ENCODE results near the gene REPS1.
"Not testable (repeated sequence)": the region's sequence is repeated elsewhere in the genome, so short reads cannot be mapped to it uniquely, and the experiment has no call there.

The REPS1 gene

DNA sequence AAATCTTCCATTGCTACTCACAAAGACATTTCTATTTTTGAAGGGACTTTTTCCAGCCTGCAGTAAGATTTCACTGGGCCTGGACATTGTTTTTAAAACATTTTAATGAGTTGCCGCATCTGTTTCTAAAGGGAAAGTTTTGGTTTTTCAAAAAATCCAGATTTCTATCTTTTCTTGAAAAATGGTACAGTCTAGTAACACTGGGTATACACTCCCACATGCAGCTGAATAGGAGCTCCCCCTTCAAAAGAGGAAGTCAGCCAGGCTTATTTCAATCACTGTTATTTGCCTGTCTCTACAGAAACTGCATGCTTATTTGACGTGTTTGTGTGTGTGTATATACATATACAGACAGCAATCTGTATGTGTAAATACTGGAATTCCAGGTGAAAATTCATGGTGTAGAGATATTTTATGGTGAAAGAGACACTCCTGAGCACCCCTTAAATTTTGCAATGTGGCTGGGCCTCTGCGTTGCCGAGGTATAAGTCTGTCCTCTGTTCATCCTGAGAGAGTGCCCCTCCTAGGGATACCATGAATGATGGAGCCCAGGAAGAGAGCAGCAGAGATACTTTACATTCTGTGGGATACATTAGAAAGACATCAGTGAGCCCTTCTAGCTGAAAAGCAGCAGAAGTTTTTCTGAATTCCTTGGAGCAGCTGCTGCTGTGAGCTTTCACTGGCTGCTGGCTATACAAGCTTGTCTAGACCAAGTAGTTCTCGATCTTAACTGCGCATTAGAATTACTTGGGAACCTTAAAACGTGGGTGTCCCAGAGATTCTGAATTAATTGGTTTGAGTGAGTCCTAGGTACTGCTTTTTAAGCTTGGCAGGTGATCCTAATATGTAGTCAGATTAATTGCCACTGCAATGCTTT lies 28.5 kb upstream of the REPS1 start:
- H3K9ac ChIP-seq (ENCODE audit: low read depth, low read length) = no peak overlapping the region

DNA sequence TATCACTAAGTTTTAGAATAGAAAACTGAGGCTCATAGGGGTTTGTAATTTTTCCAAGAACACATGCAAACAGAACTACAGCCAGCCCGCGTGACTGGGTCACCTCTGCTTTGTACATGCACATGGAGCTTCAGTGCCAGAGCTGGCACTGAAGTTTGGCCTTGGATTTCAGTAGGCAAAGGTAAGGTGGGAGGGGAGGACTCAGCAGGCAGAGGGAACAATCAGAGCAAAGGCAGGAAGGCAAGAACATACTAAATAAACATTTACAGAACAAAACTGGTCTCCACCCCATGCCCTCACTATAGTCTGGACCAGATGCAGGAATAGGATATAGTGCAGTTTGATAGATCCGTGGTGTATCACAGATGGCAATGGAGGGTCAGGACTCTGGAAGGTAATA lies 26.9 kb upstream of the REPS1 start:
- 0 out of 2 replicates have a peak, but pooled peaks cover 12% of the 10 kb centered on the region for H3K4me1 ChIP-seq (ENCODE audit: insufficient read depth, low read length)
- H3K36me3 ChIP-seq (ENCODE audit: insufficient read depth, low read length) = no peaks in the 10 kb centered on the region
- H3K9ac ChIP-seq (ENCODE audit: low read depth, low read length) = no peak overlapping the region
- no peaks in the 10 kb centered on the region for H3K9me3 ChIP-seq (ENCODE audit: control insufficient read depth, insufficient read depth, low read length)

More for the DNA sequence above, 28.5 kb upstream of the REPS1 start:
- Histone ChIP-seq H3K9me3 (ENCODE audit: control insufficient read depth, insufficient read depth, low read length) (no peaks in the 10 kb centered on the region), H3K36me3 (ENCODE audit: insufficient read depth, low read length) (no peaks in the 10 kb centered on the region), H3K4me1 (ENCODE audit: insufficient read depth, low read length) (0 out of 2 replicates have a peak, but pooled peaks cover 12% of the 10 kb centered on the region)

DNA sequence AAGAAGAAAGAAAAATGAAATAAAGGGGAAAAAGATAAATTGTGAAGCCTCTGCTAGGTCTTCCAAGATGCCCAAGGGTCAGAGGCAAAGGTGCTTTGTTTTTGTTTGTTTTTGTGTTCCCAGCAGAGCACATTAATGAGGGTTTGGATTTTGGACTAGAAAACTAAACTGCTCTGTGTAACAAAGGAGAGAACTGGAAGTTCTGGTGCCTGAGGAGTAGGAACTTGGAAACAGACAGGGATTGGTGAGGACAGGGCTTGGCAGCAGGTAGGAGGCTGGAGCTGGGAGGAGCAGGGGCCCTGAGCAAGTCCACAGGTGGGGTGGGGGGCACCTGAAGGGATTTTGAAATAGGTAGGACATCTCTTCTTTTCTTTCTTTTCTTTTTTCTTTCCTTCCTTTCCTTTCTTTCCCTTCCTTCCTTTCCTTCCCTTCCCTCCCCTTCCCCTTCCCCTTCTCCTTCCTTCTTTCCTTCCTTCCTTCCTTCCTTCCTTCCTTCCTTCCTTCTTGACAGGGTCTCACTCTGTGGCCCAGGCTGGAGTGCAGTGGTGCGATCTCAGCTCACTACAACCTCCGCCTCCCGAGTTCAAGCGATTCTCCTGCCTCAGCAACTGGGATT lies 25.2 kb upstream of the REPS1 start:
- Histone ChIP-seq H3K36me3 (ENCODE audit: insufficient read depth, low read length) (no peaks in the 10 kb centered on the region), H3K4me1 (ENCODE audit: insufficient read depth, low read length) (0 out of 2 replicates have a peak, but pooled peaks cover 12% of the 10 kb centered on the region), H3K9ac (ENCODE audit: low read depth, low read length) (no peak overlapping the region), H3K9me3 (ENCODE audit: control insufficient read depth, insufficient read depth, low read length) (no peaks in the 10 kb centered on the region)

DNA sequence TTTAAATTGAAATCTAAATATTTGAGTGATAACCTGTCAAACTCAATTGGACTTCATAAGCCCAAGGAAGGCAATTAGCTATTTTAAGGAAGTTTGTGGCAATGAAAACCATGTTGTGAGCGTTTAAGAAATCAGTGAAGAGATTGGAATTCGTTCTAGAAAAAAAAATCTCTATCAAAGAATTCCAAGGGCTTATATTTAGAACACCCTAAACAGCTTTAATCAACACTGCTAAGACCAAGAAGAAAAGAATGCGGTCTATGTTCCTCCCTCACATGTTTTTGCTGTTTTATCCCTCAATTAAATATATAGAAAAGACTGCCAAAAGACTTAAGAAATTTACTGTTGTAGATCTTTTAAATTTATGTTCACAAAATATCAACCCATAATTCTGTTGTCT lies 23.9 kb upstream of the REPS1 start:
- no peaks in the 10 kb centered on the region for H3K9me3 ChIP-seq (ENCODE audit: control insufficient read depth, insufficient read depth, low read length)

DNA sequence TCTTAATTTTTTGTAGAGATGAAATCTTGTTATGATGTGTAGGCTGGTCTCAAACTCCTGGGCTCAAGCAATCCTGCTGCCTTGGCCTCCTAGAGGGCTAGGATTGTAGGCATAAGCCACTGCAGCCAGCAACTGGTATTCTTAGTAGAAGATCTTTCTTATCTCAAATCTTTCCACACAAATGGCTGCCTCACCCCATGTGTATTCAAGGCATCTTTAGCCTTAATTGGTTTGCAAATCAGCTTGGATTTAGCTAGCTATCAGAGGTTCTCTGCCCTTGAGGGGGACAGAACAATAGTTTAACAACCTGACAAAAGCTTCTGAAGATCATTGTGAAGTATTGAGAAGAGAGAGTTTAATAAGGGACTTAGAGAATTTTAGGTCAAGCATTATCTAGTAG lies 22.6 kb upstream of the REPS1 start:
- H3K36me3 ChIP-seq (ENCODE audit: insufficient read depth, low read length) = no peaks in the 10 kb centered on the region
- no peaks in the 10 kb centered on the region for H3K4me1 ChIP-seq (ENCODE audit: insufficient read depth, low read length)
- no peaks in the 10 kb centered on the region for H3K9me3 ChIP-seq (ENCODE audit: control insufficient read depth, insufficient read depth, low read length)
- H3K9ac ChIP-seq (ENCODE audit: low read depth, low read length) = no peak overlapping the region

More for the DNA sequence above, 23.9 kb upstream of the REPS1 start:
- Histone ChIP-seq H3K36me3 (ENCODE audit: insufficient read depth, low read length) (no peaks in the 10 kb centered on the region), H3K9ac (ENCODE audit: low read depth, low read length) (no peak overlapping the region), H3K4me1 (ENCODE audit: insufficient read depth, low read length) (0 out of 2 replicates have a peak, but pooled peaks cover 7% of the 10 kb centered on the region)

DNA sequence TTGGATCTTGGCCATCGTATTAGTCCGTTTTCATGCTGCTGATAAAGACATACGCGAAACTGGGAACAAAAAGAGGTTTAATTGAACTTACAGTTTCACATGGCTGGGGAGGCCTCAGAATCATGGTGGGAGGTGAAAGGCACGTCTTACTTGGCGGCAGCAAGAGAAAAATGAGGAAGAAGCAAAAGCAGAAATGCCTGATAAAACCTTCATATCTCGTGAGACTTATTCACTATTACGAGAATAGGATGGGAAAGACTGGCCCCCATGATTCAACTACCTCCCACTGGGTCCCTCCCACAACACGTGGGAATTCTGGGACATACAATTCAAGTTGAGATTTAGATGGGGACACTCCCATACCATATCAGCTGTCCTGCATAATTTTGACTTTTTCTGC lies 20.1 kb upstream of the REPS1 start:
- Histone ChIP-seq H3K9ac (ENCODE audit: low read depth, low read length) (no peak overlapping the region), H3K9me3 (ENCODE audit: control insufficient read depth, insufficient read depth, low read length) (no peaks in the 10 kb centered on the region), H3K36me3 (ENCODE audit: insufficient read depth, low read length) (no peaks in the 10 kb centered on the region), H3K4me1 (ENCODE audit: insufficient read depth, low read length) (no peaks in the 10 kb centered on the region)

DNA sequence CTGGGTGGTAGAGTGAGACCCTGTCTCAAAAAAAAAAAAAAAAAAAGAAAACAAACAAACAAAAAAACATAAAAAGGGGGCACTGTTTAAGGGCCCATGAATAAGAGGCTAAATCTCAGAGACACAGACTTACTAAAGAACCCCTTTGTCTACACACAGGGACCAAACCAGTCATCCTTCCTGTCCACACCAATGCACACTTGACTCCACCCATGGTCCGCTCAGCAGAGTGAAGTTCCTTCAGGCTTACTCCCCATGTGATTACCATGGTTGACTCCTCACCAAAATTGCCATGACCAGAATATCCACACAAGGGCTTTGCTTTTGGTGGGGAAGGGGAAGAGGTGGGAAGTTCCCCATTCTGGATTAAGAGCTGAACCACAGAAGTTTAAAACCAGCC lies 19.4 kb upstream of the REPS1 start:
- H3K9me3 ChIP-seq (ENCODE audit: control insufficient read depth, insufficient read depth, low read length) = no peaks in the 10 kb centered on the region

DNA sequence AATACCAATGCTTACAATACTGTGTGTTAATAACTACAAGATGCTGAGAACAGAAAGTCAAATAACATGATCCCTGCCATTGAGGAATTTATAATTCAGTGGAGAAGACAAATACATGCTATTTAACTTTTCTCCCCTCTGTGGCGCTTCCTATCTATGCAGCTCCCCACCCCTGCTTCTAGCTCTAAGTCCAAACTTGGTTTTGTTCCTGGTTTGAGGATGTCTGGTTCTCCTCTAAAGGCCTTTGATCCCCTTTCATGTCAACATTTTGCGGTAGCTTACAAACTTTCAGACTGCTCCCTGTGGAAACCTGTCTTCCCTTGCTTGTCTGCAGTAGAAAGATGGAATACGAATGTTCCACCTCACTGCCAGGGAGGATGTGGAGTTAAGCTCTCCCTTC lies 18.4 kb upstream of the REPS1 start:
- no peaks in the 10 kb centered on the region for H3K4me1 ChIP-seq (ENCODE audit: insufficient read depth, low read length)
- no peaks in the 10 kb centered on the region for H3K9me3 ChIP-seq (ENCODE audit: control insufficient read depth, insufficient read depth, low read length)
- H3K36me3 ChIP-seq (ENCODE audit: insufficient read depth, low read length) = no peaks in the 10 kb centered on the region
- no peak overlapping the region for H3K9ac ChIP-seq (ENCODE audit: low read depth, low read length)

More for the DNA sequence above, 19.4 kb upstream of the REPS1 start:
- H3K9ac ChIP-seq (ENCODE audit: low read depth, low read length) = no peak overlapping the region
- no peaks in the 10 kb centered on the region for H3K36me3 ChIP-seq (ENCODE audit: insufficient read depth, low read length)
- no peaks in the 10 kb centered on the region for H3K4me1 ChIP-seq (ENCODE audit: insufficient read depth, low read length)

DNA sequence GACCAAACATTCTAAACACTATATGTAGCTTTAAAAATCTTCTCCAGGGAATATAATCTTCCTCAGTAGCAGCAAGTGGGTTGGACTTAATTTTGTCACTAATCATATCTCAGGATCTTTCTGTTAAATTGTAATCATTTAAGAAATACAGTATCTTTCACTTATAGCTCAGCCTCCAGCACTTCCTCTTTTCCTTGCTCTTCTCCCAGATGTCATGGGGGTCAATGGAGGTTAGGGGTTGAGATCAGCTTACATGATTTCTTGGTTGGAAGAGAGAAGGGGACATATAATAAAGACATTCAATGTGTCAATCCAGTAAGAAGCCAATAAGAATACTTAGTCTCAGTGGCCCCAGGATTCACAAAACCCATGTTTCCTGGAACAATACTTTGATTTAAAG lies 15.7 kb upstream of the REPS1 start:
- no peaks in the 10 kb centered on the region for H3K9me3 ChIP-seq (ENCODE audit: control insufficient read depth, insufficient read depth, low read length)
- no peaks in the 10 kb centered on the region for H3K36me3 ChIP-seq (ENCODE audit: insufficient read depth, low read length)
- H3K9ac ChIP-seq (ENCODE audit: low read depth, low read length) = no peak overlapping the region
- no peaks in the 10 kb centered on the region for H3K4me1 ChIP-seq (ENCODE audit: insufficient read depth, low read length)

DNA sequence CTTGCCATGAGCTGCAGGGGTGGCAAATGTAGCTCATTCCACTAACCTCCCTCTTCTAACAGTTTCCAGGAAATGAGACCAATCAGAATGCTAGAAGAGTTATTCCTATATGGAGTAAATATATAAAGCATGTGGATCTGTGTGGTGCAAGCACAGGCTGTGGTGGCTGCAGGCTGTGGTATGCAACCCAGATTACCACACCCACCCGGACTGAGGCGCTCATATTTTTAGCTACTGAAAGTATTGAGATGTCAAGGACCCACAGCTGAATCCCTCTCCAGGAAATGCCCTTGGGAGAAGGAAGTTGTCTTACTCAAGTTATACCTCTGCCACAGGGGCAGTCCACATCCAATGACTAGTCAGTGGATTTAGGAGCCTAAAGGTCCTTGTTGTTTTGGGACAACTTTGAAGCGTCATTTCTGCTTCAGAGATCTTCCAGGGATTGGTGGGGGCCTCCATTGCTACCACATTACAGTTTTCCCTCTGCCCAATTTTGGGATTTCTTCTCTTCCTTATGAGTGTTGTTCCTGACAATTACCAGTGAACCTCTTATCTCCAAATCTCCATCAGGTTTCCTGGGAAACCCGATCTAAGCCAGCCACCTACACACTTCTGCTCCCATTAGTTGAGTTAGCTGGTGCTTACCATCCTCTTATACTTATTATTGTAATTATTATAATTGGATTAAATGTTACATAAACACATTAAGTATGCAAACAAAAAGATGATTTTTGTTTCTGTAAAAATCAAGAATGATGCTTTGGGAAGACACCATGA lies 12.1 kb upstream of the REPS1 start:
- Histone ChIP-seq H3K4me1 (ENCODE audit: insufficient read depth, low read length) (peaks cover 13% of the 10 kb centered on the region), H3K36me3 (ENCODE audit: insufficient read depth, low read length) (no peaks in the 10 kb centered on the region), H3K9ac (ENCODE audit: low read depth, low read length) (no peak overlapping the region), H3K9me3 (ENCODE audit: control insufficient read depth, insufficient read depth, low read length) (no peaks in the 10 kb centered on the region)

DNA sequence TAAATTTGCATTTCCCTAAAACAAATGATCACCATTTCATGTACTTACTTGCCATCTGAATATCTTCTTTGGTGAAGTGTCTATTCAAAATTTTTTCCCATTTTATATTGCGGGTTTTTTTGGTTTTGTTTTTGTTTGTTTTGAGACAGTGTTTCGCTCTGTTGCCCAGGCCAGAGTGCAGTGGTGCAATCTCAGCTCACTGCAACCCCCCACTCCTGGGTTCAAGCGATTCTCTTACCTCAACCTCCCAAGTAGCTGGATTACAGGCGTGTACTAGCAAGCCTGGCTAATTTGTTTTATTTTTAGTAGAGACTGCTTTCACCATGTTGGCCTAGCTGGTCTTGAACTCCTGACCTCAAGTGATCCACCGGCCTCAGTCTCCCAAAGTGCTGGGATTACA lies 9.1 kb upstream of the REPS1 start:
- Histone ChIP-seq H3K9ac (ENCODE audit: low read depth, low read length) (no peak overlapping the region), H3K4me1 (ENCODE audit: insufficient read depth, low read length) (peaks cover 17% of the 10 kb centered on the region), H3K9me3 (ENCODE audit: control insufficient read depth, insufficient read depth, low read length) (no peaks in the 10 kb centered on the region), H3K36me3 (ENCODE audit: insufficient read depth, low read length) (no peaks in the 10 kb centered on the region)

DNA sequence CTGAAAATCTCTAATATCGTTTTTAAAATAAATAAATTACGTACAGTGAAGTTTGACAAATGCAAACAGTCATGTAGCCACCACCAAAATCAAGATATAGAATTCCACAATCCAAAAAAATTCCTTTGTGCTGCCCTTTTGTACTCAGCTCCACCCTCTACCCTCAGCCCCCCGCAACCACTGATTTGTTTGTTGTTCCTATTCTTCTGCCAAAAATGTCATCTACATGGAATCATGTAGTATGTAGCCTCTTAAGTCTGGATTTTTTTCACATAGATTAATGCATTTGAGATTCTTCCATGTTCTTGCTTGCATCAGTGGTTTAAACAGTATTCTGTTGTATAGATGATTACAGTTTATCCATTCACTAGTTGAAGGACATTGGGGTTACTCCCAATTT lies 8.5 kb upstream of the REPS1 start:
- H3K4me1 ChIP-seq (ENCODE audit: insufficient read depth, low read length) = peaks cover 17% of the 10 kb centered on the region
- H3K9ac ChIP-seq (ENCODE audit: low read depth, low read length) = no peak overlapping the region
- H3K36me3 ChIP-seq (ENCODE audit: insufficient read depth, low read length) = no peaks in the 10 kb centered on the region
- H3K9me3 ChIP-seq (ENCODE audit: control insufficient read depth, insufficient read depth, low read length) = no peaks in the 10 kb centered on the region

DNA sequence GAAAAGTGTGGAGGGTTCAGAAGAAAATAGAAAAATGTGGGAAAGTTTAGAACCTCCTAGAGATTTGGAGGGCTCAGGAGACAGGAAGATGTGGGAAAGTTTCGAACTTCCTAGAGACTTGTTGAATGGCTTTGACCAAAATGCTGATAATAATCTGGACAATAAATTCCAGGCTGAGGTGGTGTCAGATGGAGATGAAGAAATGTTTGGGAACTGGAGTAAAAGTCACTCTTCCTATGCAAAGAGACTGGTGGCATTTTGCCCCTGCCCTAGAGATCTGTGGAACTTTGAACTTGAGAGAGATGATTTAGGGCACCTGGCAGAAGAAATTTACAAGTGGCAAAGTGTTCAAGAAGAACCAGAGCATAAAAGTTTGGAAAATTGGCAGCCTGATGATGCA lies 5.4 kb upstream of the REPS1 start:
- not testable (repeated sequence) for H3K36me3 ChIP-seq (ENCODE audit: insufficient read depth, low read length); H3K9me3 ChIP-seq (ENCODE audit: control insufficient read depth, insufficient read depth, low read length); H3K9ac ChIP-seq (ENCODE audit: low read depth, low read length)
- H3K4me1 ChIP-seq (ENCODE audit: insufficient read depth, low read length) = peaks cover 20% of the 10 kb centered on the region

DNA sequence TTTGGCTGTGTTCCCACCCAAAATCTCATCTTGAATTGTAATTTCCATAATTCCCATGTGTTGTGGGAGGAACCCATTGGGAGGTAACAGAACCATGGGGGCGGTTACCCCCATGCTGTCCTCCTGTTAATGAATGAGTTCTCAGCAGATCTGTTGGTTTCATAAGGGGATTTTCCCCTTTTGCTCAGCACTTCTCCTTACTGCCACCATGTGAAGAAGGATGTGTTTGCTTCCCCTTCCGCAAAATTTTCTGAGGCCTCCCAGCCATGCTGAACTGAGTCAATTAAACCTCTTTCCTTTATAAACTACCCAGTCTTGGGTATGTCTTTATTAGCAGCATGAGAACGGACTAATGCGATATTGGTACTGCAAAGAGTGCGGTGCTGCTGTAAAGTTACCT lies 4.9 kb upstream of the REPS1 start:
- H3K9me3 ChIP-seq (ENCODE audit: control insufficient read depth, insufficient read depth, low read length); H3K36me3 ChIP-seq (ENCODE audit: insufficient read depth, low read length); H3K9ac ChIP-seq (ENCODE audit: low read depth, low read length): not testable (repeated sequence)
- peaks cover 20% of the 10 kb centered on the region for H3K4me1 ChIP-seq (ENCODE audit: insufficient read depth, low read length)
